Dermis blood vessel endothelial cell (primary cell): ENCODE results near the gene WSB2. TPM values are rescaled to one million over a fixed set of nuclear protein-coding genes. Genes with fewer than 3 reads are reported as not detected.

ENCODE experiments used
- DNase-seq: peaks from one replicate; pipeline ENCODE4 v3.0.0; 2010
- total RNA-seq: library from RNA; depleted of rRNA; stranded (reverse); fragments of >200 nt; gene quantifications from 2 replicates; pipeline ENCODE4 v1.2.3, GENCODE V29; 2014

The WSB2 gene
- total RNA-seq, 1 donor from 2014 or later: 102 TPM

DNA sequence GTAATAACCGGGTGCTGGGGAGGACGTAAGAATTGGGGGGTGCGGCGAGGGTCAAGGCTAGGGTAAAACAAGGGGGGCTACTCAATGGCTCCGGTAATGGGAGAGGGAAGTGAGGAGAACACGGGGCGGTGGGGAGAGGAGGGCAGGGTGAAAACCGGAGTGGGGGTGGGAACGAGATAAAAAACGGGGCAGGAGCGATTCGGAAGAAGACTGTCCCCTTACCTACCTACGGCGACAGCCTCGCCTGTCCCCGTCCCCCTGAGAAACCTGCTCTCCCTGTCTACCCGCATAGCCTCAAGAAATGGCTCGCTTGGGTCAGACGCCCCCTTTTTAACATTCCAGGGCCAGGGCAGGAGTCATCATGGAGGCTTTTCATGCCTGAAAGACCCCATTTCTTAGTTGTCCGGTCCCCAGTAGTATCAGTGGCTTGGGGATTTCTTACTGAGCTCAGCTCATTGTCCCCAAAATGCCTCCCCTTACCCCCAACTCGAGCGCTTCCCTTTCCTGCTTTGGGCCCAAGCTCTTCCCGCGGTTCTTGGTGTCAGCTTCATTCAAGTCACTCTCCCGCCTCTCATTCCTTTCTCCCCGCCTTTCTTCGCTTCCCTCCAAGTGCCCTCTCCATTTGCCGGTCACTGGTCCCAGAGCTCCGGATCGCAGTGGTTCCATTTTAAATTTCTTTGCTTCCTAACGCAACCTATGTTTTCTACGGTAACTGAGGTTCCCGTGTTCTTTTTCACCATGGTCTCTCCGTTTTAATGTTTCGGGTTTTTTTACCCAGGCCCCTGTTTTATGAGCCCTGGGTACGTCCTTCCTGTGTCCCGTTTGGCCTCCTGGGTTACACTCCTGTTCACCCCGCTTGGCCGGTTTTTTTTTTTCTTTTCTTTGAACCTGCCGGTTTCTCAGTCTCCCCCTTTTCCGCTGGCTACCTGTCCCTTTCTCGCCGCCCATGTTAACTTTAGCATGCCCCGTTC is 1.2 kb upstream of the WSB2 start:
- DNase-seq: peak; percentile 61

DNA sequence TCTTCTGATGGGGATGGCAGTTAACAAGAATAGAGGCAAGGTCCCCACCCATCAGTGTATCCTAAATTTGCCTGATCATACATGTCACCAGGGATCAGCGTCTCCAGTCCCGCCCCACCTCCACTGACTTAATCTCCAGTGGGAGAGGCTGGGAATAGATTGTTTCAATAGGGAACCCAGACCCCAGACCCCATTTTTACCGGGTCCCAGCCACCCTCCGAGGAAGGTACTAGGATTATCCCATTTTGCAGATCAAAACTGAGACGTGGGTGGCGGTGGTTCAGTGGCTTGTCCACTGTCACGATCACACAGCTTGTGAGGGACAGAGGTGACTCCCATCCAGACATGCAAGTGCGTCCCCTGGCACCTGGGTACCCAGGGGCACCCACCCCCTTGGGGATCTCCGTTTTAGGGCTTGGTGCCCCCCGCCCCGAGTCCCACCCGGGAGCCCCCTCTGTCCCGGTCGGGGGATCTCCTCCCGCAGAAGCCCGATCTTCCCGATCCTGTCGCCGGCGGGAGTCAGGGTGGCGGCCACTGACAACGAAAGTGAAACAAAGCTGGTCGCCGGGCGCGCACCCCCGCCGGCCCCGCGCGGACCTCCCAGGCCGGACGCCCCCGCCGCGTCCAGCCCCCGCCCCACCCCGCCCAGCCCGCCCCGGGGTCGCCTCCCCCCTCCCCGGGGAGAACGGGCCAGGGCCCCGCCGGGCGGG is 523 bp downstream of the WSB2 start:
- DNase-seq: peak; percentile 60

DNA sequence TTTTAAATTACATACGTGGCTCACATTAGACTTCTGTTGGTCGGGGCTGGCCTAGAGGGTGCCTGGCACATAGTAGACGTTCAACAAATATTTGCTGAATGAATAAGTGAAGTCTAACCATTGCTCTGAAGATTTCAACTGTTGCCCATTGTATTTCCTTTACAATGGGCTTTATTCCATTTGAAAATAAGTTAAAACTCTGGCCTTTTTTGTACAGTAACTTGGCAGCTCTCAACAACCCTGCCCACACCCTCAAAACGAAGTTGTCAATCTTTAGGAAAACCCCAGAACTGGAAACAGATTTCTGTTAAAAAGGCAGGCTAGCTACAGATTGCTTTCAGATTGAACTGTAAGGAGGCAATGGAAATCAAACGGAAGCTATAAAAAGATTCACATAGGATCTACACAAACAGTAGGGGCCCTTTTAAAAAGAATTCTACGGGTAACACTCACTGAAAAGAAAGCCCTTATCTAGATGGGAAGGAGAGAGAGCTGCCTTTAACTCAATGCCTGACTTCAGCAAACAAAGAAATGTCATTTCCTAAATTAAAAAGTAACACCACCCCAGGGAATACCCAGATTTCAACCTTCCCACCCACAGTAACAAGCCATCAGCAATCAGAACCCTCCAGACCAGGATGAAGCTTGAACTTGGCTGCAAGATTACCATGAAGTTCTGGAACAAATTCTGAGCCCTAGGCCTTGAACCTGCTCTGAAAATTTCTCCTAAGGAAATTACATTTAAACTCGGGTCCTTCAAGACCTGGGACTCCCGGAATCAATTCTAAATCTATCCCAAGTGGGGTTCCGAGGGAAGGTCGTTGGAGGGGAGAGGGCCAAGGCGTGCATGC is 1.4 kb downstream of the WSB2 start:
- DNase-seq: peak; percentile 48

DNA sequence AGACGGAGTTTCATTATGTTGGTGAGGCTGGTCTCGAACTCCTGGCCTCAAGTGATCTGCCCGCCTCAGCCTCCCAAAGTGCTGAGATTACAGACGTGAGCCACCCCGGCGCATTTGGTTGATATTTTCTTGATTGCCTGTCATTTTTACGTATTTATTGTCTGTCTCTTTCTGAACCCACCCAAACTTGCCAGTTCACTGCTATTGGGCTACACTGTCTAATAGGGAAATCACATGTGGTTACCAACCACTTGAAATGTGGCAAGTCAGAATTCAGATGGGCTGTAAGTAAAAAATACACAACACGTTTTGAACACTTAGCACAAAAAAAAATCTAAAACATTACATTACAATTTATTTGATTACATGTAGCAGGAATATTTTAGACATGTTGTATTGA is 2.1 kb downstream of the WSB2 start:
- no peak for DNase-seq

GRCh38 chr12:118058227-118058626 is 2.8 kb downstream of the WSB2 start:
- no peak for DNase-seq

GRCh38 chr12:118055865-118056773 is 4.9 kb downstream of the WSB2 start:
- DNase-seq: no peak

GRCh38 chr12:118055144-118055557 is 5.8 kb downstream of the WSB2 start:
- DNase-seq: peak; percentile 73

DNA sequence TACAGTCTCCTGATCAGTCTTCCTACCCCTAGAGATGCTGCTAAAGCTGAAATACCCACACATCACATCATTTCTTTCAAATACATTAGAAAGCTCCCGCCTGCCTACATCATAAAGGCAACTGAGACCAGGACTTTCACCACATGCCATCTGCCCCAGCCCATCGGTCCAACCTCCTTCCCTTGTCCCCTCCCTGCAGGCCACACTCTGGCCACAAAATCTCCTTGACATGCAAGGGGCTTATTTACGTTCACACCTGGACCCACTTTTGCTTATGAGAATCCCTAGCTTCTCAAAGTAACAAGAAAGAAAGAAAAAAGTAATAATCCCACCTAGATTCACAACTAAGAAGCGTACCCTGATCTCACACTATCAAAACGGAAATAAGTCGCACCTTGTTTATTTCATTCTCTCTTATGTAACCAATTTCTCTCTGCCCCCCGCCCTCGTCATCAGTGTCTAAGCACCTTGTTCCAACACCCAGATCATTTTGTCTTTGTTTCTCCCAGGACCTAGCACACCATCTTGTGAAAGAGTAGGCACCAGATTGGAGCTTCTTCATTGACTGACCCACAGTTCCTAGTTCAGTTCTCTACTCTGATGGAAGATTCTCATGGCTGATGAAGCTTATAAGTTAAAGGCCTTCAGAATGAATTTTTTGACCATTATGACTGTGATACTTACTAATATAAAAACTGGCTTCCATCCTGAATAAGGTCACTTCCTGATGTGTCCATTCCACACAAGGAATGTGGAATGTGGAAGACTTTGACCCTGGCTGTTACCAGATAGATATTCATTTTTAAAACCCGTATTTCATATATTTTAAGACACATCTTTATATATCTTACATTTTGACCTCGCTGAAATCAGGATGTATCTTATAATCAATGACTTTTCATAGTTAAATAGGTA is 7.7 kb downstream of the WSB2 start:
- peak; percentile 23 for DNase-seq

- DNase-seq: peak; percentile 93
Measured at GRCh38 chr12:118052324-118053070, 8.5 kb downstream of the WSB2 start.

GRCh38 chr12:118050972-118051910 is 9.7 kb downstream of the WSB2 start:
- no peak for DNase-seq

DNA sequence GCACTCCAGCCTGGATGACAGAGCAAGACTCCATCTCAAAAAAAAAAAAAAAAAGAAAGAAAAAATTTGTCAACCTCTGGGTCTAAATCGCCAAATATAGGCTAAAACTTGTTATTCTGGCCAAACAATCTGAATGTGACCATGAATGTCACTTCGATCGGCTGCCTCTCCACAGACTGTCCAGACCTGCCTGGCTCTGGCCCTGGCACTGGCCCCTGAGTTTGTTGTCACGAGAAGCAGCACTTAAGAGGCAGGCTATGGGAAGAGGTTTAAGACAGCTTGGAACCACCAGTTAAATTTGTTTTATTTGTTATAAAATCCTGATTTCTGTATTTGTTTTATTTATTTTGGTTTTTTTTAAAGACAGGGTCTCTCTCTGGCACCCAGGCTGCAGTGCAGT is 14.5 kb downstream of the WSB2 start:
- DNase-seq: no peak

GRCh38 chr12:118044577-118044976 is 16.4 kb downstream of the WSB2 start:
- DNase-seq: no peak

DNA sequence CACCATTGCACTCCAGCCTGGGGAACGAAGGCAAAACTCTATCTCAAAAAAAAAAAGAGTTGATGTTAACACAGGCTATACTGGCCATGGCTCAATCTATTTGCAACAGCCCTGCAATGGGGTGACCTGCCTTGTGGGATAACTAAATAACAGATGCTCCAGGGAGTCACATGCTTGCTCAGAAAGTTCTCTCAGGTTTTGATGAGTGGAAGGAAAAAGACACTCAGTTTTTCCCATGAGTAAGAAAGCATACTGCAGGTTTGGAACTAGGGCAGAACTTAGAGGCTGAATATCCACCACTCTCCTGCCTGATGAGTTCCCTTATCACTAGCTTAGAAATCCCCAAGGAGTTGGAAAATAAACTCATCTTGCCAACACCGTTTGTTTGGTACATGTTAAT is 16.9 kb downstream of the WSB2 start:
- no peak for DNase-seq

DNA sequence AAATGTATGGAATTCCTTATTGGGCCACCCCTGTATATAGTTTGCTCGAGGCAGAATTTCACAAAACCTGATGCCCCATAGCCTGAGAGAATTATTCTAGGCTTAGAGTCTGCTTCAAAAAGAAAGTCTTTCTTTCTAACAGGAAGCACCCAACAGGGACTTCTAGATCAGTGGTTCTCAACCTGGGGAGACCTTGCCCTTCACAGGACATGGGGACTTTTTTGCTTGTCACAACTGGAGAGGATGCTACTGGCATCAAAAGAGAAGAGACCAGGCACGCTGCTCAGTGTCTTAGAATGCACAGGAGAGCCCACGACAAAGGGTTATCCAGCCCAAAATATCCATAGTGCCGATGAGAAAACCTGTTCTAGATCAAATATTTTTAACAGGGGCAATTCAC is 18.9 kb downstream of the WSB2 start:
- DNase-seq: no peak

- no peak for DNase-seq
Measured at GRCh38 chr12:118038137-118038536, 22.8 kb downstream of the WSB2 start.

DNA sequence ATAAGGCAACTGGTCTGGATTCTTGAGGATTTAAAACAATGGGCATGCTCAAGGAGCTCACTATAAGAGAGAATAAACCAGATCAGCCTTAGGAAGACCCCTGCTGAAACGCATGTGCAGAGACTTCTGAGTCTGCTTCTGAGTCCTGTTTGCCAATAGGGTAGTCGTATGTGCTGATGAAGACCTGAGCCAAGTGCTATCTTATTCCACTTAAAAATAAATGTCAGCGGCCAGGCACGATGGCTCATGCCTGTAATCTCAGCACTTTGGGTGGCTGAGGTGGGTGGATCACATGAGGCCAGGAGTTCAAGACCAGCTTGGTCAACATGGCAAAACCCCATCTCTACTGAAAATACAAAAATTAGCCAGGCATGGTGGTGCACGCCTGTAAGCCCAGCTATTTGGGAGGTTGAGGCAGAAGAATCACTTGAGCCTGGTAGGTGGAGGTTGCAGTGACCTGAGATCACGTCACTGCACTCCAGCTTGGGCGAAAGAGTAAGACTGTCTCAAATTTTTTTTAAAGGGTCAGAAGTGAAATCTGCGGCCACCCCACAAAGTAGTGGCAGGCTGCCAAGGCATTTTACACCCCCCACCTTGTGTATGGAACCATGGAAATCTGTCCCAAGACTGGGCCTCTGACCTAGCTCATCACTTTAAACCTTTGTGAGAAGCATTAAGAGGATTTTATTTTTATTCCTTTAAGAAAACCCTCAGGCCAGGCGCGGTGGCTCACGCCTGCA is 24.1 kb downstream of the WSB2 start:
- DNase-seq: no peak

- peak; percentile 53 for DNase-seq
Measured at GRCh38 chr12:118035190-118036041, 25.6 kb downstream of the WSB2 start.
